ENCODE data around the gene RORB.

DNA sequence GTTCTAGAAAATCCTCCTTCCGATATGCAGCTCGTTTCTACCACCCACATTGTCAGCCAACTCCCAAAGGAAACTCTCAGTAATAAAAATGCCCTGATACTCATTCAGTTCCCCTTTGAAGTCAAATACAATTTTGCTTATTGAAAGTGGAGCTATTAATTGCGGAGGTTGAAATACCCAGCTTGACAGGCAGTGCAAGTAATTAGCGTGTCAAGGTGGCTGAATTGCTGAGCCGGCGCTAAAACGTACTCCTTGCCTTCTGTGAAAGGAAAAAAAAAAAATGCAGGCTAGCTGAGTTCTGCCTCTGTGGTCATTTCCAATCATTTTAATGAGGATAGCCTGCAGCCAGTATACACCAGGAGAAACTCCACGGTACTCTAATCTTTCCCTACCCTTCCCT is 165.5 kb downstream of the RORB start:
- TF ChIP-seq, protein P1, sequence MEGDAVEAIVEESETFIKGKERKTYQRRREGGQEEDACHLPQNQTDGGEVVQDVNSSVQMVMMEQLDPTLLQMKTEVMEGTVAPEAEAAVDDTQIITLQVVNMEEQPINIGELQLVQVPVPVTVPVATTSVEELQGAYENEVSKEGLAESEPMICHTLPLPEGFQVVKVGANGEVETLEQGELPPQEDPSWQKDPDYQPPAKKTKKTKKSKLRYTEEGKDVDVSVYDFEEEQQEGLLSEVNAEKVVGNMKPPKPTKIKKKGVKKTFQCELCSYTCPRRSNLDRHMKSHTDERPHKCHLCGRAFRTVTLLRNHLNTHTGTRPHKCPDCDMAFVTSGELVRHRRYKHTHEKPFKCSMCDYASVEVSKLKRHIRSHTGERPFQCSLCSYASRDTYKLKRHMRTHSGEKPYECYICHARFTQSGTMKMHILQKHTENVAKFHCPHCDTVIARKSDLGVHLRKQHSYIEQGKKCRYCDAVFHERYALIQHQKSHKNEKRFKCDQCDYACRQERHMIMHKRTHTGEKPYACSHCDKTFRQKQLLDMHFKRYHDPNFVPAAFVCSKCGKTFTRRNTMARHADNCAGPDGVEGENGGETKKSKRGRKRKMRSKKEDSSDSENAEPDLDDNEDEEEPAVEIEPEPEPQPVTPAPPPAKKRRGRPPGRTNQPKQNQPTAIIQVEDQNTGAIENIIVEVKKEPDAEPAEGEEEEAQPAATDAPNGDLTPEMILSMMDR (IDR thresholded peaks at IDR 0.05): no peak
- no peak for TF ChIP-seq POLR2A (IDR thresholded peaks at IDR 0.05)

Data from tibial nerve (tissue), 3 donors.